NCI-H1694 treated with DMSO at 0.1 percent for 48 hours (cell line): ENCODE results near the gene HOXD10.

Experiments used
- DNase-seq: peaks from one replicate; lab custom pipeline; 2025; lab: John Stamatoyannopoulos, UW

The HOXD10 gene

DNA sequence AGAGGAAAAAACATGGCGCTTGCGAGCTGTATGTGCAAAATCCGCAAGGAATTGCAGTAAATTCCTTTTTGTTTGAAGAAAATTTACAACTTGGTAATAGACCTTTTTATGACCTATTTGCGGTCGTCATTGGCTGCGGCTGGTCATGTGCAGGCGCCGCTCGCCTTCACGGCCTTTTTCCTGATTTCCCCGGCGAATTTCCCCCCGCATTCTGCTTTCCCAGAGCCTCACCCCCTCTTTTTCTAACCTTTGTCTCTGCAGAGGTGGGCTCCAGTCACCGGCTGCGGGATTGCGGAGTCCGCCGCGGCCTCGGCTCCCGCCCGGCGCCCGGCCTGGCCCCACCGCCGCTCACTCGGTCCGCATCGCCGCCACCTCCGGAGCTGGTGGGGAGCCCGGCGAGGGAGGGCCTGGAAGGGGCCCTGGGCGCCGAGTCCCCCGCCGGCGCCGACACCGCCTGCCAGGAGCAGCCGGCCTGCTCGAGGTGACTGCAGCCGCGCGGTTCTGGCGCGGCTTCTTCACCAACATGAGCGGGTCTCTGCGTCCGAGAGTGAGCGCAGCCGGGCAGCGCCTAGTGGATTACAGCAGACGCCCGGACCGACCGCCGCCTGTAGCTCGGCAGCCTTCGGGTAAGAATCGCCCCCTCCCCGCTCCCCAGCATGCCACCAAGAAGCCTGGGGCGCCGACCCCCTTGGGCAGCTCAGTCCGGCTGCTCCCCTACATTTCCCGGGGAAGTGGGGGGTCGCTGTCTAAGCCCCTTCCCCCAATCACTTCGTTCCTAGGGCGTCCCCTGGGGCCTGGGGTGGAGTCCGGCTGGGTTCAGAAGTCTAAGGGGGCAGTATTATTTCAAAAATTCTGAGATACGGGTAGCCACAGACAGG lies 20.0 kb downstream of the HOXD10 start:
- peak; percentile 45 for DNase-seq

DNA sequence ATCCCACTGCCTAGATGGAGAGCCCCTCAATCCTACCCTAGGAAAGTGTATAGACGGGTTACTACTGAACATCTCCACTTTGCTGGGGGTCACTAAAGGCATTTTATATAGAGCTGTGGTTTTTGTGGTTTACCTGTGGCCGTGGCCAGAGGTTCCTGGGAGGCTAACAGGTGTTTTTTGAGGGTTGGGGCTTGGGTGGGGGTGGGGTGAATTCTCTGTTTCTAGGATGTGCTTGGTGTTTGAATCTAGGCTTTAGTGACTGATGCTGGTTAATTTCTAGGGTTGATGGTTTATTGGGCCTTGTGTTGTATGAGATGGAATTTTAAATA lies 20.6 kb downstream of the HOXD10 start:
- DNase-seq, result peak; percentile 24

DNA sequence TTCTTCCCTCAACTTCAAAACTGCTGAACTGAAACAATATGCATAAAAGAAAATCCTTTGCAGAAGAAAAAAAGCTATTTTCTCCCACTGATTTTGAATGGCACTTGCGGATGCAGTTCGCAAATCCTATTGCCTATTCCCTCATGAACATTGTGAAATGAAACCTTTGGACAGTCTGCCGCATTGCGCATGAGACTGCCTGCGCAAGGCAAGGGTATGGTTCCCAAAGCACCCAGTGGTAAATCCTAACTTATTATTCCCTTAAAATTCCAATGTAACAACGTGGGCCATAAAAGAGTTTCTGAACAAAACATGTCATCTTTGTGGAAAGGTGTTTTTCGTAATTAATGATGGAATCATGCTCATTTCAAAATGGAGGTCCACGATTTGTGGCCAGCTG lies 21.3 kb downstream of the HOXD10 start:
- no peak for DNase-seq

DNA sequence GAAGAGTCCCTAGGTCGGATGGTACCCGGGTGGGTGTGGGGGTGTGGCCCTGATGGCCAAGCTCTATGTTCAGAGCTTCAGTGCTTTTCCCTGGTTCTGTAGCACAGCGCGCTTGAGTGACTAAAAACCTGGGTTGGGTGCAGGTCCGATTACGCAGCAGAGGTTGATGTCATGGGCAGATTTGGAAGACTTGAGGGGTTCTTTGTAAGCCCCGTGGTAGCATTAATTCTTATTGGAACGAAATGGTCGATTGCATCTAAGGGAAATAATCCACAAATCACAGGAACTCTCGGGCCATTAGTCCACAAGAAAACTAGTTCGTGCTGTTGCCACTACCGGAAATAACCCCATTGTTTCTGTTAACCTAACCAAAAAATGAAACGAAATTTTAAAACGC lies 21.9 kb downstream of the HOXD10 start:
- no peak for DNase-seq

DNA sequence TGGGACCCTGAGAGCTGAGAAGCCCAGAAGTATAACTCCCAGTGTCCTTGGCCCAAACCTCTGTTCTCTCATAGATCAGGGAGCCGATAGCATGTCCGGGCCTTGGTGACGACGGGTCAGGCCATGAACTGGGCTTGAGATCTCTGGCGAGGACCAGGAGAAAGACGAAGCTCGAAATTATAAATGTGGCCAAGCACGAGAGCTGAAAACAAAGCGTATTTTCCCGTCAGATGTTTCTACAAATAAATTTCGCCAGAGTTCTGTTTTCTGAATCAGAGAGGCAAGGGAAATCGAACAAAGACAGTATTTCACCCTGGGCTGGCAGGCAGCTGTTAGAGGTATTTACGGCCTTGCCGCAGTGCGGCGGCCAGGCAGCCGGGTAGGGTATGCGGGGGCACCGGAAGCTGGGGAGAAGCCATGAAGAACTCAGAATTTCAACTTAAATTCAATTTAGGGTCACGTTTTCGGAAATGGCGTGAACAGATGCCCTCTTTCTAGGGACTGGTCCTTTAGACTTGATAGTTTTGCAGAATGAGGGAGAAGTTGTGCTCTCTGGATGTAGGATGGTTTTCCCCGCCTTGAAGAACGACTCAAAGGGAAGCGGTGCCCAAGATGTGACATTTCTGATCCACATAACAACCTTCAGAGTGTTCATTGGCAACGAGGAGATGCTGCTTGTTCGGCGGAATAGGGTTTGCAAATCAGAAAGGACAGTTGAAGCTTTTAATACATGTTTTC lies 22.5 kb downstream of the HOXD10 start:
- DNase-seq, result no peak

DNA sequence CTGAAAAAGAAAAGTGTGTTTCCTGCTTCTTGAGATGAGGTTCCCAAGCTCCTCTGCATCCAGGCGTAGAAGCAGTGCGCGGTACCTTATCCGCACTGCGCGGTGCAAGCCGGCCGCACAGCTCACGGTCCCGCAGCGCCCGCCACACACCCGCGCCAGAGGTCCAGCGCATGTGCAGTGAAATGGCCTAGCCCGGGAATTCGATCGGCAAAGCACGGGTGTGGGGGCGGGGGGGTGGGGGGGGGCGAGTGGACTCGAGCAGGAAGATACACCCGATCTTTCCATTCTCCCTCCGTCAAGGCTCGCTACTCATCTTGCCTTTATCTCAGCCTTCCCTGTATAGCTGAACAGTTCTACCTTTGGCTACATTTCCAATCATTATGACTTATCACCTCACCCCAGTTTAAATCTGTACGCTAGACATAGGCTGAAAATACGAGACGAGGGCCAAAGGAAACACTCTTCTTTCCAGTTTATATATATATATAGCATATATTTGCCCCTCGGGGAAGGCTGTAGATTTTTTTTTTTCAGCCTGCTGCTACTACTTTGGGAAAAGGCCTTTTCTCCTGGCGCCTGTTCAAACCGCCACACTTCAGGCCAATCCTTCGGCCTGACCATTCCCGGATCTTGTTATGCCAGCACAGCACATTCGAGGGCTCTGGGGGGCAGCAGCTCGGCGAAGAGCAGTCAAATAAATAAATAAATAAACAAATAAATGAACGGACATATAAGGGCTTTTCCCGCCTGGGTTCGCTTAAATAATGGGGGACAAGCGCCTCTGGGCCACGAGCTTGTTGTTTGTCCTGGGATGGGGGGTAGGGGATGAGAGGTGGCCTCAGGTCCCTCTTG lies 23.3 kb downstream of the HOXD10 start:
- no peak for DNase-seq

DNA sequence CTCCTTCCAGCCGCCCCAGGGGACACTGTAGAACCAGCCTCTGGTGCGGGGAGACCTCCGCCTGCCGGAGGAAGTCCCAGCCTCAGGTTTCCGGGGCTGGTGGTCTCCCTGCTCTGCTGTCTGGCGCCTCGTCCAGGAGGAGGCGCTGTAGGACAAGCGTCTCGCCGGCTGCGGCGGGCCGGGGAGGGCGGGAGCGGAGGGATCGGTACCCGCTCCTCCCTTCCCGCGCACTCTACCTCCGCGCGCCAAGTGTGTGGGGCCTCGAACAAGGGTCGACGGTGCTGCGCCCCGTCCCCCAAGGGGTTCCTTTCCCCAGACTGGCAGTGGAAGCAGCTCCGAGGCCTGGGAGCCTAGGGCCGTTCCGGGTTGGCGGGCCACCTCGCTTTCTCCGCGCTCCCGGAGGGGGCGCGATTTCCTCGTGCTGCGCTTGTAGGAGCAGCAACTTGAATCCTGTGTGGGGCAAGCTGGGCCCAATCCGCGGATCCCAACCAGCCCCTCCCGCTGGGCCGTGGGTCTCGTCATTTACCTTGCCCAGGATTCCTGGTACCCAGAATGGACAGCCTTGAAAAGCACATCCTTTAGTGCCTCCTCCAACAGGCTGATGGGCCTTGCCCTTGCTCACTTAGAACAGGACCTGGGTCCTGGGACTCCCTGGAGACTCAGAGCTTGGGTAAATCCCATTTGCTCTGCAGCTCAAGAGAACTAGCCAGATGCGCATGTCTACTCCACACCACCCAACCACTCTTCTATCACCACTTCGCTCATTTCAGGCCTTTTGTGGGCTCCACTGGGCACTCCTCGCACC lies 24.1 kb downstream of the HOXD10 start:
- DNase-seq, result peak; percentile 79

DNA sequence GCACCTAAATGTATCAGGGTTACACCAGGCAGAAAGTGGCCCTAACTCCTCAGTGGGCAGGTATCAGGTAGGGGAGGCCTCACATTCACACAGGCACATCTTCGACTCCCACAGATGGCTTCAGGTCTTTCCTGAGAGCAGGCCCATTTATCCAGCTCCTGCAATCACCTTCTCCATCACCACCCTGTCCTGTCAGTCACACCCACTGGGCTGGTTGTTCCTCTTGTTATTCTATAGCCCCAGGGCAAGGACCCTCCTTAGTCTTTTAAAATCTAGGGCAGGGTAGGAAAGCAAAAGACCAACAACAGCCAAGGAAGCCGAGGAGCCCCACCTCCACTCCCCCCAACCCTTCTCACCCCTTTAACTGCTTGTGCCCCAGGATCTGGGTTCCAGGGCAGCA lies 25.7 kb downstream of the HOXD10 start:
- no peak for DNase-seq

DNA sequence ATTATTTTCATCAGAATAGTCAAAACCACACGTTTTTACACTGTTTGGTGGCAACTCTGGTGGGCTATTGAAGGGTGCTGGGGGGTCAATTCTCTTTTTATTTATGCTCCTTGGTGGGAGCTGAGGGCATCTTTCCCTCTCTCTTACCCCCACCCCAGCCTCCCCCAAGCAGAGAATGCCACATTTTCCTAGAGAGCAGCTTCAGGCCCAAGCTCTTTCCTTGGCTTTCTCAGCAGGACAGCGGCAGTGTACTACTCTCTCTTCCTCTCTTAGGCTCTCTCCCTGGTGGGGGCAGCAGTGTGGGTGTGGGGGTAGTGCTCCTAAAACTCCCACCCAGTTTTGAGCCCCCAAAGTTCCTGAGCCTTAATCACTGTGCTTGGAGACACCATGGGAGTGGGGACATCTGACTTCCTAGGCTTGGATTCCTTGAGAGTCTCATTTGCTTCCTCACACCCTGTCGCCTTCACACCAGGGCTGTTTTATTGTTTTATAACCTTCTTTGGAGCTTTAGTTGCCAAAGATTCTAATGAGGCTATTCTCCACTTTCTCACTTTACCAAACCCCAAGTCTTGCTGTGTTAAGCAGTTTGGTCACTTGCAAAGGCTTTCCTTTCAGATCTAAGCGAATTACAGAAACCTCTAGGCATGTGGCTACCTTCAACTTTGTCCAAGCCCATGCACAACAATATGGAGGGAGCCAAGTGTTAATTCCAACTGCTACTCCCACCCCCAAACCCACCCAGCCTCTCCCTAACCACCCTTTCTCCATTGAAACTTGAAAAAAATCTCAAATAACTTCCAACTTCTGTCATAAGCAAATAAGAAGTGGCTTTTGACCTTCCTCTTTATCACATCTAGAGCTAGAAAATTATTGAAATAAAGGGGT lies 28.7 kb downstream of the HOXD10 start:
- no peak for DNase-seq

DNA sequence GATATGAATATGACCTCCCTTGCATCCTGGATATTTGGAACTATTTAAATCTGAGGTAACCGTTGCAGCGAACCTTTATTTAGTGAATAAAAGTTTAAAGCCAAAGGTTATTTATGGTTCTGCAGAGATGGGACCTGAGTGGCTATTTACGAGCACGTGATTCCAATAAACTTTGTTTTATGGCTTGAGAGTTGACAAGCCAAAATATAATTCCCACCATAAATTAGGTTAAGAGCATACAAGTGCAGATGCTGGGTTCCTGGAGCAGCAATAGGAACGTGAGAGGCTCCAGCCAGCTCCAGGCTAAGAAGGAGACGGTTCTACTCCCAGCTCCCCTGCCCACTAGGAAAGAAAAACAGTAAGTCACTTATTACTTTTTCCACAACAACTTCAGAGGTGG lies 29.5 kb downstream of the HOXD10 start:
- no peak for DNase-seq

DNA sequence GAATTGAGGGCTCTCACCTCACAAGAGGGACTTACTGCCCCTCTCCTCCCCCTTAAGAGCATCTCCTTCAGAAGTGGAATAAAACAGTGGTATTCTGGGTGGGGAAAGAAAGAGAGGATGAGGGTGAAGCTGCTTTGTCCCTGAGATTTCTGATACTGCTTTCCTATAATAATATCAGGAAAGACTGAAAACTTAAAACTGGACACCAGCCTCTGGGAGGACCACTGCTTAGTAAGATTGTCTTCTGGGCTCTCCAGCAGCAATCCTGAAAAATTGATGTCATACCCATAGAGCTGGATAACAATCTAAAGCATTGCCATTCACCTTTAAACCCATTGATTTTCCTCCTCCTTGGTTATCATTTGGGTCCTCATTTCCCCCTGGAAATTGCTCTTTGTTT lies 30.1 kb downstream of the HOXD10 start:
- no peak for DNase-seq

DNA sequence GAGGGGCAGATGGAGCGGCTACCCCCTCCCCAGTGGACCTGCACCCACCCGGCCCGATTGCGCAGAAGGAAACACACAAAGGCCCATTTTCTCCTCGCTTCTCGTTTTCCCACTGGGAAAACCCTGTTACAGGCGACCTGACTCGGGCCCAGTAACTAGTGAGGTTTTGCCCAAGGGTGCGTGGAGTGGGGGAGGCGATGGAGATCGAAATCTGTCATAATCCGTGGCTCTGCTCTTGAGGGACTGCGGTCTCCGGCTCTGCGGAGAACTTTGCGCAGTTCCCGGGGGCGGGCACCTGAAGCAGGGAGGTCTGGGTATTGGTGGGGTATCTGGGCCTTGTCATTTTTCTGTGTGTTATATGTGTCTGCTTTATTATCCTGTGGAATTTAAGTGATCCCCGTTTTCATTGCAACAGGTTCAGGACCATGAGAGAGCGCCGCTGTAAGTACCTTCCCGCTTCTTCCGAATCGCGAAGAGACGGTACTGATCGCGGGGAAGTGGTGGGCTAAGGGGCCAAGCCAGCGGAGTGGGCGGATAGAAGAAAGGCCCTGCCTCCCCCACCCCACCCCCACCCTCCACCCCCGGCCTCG lies 30.7 kb downstream of the HOXD10 start:
- DNase-seq, result no peak

DNA sequence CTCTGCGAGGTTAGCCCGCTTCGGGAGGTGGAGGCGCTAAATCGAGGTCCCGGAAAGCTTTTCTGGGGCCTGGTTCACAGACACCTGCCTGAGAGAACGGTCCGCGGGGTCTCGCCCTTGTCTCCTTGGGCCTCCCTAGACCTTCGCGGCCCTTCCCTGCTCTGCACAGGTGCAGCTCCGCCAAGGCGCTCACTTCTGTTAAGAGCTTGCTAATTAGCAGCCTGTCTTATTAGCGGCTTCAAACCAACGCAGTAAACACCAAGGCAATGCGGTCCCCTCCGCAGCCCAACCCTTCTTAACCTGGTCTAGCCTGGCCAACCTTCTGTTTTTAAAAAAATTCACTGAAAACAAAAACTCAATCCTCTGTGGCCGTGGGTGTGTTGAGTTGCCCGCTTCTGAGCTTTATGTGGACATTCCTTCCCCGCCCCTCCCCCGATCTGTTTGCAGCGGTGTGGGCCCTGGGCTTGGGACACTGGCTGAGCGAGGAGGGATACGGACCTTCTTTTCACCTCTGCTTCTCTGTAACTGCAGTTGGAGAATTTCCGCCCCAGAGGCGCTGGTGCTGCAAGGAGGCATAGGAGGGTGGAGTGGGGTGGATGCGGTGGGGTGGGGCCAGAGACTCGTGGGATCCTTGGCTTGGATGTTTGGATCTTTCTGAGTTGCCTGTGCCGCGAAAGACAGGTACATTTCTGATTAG lies 31.4 kb downstream of the HOXD10 start:
- no peak for DNase-seq

DNA sequence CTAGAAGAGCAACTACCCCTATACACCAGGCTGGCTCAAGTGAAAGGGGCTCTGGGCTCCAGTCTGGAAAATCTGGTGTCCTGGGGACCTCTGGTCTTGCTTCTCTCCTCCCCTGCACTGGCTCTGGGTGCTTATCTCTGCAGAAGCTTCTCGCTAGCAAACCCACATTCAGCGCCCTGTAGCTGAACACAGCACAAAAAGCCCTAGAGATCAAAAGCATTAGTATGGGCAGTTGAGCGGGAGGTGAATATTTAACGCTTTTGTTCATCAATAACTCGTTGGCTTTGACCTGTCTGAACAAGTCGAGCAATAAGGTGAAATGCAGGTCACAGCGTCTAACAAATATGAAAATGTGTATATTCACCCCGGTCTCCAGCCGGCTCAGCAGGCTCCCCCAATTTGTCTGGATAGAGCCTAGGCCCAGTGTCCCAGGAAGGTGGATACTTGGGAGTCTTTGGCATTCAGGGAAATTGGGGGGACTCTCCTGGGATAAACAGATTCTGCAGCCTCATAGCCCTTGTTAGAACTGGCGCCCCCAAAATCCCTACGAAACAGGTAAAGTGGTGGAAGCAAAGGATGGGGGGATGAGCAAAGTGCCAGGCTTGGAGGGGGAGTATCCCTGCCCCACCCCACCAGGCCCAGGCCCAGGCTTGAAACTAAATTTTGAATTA lies 32.3 kb downstream of the HOXD10 start:
- no peak for DNase-seq

DNA sequence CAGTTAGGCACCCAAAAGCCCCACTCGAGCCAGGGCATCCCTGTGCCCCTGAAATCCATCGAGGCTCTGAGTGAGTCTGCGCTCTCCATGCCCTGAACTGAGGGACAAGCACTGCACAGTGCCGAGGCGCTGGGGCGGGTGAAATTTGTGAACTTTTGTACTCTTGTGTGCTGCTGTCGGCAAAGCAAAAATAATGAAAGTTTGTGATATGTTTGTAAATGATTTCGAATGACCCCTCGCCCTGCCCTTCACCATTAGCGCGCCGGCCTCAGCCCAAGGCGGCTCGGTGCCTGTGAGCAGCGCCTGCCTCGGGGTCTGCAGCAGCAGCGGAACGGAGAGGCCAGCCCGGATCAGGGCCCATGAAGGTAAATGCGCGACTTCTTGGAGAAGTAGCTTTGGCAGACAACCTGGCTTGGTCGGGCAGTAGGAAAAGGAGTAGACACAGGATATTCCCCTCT lies 32.9 kb downstream of the HOXD10 start:
- no peak for DNase-seq

DNA sequence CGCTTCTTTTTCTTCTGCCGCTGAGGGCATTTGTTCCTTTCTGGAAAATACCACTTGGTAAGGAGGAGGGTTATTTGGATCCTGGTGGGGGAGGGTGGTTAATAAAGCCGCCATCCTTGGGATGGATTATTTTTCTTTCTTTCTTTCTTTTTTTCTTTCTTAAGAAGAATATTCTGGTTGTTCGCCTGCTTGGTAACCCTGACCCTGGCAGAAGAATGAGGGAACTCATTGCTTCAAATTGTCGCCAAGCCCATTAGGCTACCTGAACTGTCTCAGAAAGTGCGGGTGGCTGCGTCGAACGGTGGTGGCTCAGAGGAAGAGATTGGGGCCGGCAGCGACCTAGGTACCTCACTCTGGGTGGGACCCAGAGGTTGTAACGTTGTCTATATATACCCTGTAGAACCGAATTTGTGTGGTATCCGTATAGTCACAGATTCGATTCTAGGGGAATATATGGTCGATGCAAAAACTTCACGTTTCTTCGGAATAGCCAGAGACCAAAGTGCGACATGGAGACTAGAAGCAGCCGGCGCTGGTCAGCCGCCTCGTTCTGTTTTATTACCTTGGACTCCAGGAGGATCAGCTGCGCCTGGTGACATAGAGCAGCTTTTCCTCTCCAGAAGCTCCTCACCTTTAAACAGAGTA lies 33.5 kb downstream of the HOXD10 start:
- DNase-seq, result no peak

DNA sequence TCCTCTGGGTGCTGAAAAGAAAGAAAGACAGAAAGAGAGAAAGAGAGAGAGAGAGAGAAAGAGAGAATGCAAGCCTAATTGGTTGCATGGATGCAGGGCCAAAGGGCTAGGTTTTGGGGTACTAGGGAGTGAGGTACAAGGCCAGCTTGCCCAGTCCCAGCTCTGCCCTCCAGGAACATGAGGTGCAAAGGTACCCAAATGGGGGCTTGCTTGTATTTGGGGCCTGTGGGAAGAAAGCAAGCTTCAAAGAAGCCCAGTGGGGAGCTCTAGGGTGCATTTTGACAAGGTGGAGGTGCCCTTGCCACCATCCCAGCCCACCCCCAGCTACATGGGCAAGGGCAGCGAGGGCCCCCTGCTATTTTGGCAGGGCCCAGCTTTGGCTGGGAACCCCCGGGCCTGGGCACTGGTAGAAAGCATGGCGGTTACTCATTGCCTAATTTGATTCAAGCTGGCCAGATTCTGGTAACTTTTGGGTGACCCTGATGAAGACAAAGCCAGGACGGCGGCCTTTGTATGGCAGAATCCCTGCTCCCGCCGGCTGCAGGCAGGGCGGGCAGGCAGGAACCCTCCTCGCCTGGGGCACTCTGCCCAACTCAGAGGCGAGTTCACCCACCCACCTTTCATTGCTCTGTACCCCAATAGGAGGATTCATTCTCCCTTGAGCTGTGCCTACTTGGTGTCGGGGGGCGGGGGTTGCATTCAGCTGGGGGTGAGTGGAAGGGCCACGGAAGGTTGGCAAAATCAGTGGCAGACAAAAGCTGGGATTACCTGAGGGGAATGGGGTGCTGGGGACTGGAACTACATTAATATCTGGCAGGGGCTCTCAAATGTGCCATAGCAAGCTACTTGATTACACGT lies 34.2 kb downstream of the HOXD10 start:
- no peak for DNase-seq
